Measurements from ENCODE around the gene SOX9.

Gene SOX9

DNA sequence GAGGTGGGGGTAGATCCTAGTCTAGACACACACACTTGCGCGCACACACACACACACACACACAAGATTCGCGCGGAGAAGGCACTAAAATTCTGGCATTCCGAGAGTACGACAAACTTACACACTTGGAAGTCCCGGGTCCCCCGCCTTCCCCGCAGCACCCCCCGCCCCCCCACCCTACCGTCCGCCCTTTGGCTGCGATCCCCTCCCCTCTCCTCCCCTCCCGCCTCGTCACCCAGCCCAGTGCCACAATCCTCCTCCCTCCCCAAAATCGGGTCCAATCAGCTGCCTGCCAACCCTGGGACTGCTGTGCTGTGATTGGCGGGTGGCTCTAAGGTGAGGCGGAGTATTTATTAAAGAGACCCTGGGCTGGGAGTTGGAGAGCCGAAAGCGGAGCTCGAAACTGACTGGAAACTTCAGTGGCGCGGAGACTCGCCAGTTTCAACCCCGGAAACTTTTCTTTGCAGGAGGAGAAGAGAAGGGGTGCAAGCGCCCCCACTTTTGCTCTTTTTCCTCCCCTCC lies at the start of gene SOX9:
Gene SOX9 (plus strand): TSS at position 379 of the 522 bp plus-strand sequence. CDS start 372 bp downstream, outside the sequence.
- peak; percentile 65 for DNase-seq

DNA sequence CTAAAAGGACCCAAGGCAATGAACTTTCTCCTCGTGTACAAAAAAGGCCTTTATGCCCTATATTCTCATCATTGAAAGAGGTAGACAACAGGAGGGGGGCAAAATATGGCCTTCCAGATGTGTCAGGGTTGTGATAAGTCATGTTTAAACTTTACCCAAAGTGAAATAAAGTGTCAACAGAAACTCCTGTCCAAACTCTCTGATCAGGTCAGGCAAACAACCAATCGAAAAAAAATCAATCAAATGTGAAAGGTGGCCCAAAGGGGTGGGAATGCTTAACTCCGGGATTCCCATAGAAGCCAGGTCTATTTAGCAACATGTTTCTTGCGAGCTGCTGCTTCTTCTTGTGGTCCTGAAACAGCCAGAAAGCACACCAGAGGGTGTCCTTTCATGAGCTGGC lies 49.5 kb upstream of the SOX9 start:
- DNase-seq: no peak

DNA sequence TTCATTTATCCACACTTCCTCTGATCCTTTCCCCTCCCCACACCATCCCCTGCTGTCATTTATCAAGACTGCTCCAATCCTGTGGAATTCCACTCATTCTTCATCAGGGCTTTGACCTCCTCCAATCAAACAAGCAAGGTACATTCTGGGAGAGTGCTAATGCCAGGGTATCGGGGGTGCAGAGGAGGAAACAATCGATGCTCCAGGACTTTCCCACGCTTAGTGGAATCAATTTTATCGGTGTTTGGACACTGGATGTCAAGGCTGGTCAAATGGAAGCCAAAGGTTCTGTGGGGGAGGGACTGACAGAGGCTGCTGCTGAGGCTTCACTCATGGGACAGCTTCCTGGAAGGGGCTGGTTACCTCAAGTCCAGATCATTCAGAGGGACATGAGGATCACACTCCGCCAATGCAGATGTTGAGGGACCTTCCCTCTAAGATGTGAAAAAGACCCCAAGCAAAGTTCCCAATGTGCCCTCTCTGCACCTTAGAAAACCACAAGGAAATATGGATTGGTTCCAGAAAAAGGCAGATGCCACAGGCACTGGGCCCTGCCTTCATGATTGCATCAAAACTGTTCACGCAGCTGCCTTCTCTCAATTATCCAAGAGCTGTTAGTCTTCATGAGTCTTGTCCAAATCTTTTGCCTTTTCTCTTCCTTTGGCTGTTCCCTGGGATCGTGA lies 44.7 kb upstream of the SOX9 start:
- DNase-seq: no peak

DNA sequence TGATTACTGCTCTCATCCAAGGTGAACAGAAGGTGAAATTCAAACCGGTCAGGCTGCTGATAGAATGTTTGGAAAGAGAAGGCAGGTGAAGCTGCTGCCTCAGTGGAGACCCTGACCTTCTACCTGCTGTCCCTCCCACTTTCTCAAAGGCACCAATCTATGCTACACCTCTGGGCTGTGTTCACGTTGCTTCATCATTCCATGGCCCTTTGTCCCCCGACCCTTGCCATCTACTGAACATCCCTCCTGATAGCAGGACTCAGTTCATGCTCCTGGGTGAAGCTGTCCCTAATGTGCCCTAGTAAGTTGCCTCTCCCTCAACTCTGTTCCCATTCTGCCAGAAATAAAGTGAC lies 44.2 kb upstream of the SOX9 start:
- DNase-seq: no peak

DNA sequence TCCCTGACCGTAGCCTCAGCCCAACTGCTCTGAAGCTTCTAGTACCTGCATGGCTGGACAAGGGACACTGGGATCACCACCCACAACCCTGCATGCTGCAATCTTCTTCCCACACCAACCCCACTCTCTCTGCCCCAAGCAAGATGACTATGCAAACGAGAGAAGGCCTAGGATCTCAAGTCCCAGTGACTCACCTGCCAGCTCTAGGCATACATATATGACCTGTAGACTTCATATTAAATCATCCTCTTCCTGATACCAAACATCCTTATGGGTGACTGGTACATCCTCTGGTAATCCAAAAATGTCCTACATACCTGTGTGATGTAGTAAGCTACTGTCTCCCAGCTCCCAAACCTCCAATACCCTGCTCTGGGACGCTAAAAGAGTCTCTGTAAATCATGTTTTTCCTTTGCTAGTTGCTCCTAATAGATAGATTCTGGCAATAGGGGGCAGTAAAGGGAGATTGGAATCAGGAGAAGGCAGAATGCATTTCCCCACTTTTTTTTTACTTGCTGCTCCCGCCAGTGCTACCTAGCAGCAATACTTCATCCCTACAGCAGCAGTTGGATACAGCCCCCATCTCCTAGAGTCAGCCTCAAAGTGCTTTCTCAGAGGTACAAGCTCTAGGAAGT lies 43.4 kb upstream of the SOX9 start:
- no peak for DNase-seq

DNA sequence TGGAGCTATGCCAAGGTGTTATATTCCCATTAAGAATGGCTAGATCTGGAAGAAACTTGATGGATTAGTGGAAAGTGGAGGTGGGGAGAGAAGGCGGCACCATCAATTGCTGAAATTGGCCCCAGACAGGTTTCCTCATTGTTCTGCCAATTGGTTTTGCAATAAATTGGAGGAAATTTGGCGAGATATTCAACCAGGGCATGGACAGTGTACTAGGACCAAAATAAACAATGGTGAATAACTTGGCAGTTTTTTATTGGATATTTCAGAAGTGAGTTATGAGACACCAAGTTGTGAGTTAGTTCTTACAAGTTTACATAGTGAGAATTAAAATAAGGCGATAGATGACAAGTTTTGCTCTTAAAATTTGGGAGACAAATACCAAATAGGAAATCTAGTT lies 41.1 kb upstream of the SOX9 start:
- DNase-seq: no peak

DNA sequence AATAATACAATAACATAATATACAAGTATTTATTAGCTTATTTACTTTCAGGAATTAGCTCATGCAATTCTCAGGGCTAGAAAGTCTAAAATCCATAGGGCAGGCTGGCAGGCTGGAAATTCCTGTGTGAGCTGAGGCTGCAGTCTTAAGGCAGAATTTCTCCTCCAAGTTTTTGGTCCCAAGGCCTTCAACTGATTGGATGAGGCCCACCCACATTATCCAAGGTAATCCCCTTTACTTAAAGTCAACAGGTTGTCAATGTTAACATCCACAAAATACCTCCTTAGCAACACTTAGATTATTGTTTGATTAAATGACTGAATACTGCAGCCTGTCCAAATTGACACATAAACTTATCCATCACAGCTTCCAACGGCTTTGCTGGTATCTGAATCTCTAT lies 32.9 kb upstream of the SOX9 start:
- DNase-seq: no peak

DNA sequence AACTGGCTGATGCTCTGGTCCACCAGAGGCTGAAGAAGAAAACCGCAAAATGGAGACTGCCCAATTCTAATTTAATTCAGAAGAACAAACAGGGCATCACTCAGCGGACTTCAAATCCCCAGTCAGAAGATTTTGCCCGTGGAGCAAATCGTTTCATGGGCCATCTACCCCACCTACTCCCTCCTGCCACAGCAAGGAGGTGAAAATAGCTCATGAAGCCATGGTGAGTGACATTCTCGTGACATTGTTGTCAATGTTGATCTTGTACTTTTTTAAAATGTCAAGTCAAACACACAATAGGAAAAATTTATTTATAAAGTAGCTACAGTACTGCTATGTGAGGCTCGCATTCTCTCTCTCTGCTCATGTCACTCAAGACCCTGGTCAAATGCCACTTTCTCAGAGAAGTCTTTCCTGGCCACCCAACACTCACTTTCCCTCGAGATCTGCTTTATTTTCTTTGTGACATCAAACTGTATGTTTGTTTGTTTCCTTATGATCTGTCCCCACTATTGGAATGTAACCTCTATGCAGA lies 31.3 kb upstream of the SOX9 start:
- DNase-seq: no peak

DNA sequence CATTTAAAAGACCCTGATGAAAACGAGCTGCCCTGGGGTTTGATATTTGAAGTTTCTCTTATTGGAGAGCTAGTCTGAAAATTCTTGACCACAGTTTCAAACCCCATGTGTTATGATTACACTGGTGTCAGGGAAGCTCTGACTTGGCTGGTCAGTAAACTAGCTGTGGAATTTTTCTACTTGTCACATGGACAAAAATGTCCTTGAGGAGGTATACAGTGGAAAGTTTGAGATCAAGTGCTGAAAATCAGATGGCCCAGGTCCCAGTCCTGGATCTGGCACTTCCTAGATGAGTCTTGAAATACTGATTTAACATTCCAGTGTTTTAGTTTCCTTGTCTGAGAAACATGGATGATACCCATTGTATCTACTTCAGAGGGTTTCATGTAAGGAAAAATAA lies 30.7 kb upstream of the SOX9 start:
- no peak for DNase-seq

DNA sequence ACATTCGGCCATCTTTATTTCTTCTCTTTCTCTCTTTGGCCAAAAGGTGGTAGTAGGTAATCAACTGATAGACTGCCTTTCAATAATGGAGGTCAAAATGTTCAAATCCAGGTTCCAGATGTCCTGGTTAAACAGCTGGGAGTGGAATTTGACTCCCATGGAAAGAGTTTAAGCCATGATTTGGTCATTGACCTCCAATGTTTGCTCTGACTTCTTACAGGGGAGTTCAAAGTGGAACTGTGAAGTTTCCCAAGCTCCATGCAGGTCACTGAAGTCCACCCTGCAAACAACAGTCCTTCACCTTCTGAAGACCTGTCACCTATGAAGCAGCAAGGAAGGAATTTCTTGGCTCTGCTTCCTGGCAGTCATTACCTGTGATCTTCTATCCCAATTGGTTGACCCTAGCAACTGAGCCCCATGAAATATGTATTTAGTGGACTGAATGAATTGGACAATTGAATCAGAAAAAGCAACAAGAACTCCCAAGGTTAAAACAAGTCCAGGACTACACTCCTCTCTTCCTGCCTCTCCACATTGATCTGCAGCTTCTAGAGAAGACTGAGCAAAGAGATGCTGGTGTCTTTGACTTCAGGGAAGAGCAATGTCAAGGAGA lies 28.0 kb upstream of the SOX9 start:
- DNase-seq: no peak

DNA sequence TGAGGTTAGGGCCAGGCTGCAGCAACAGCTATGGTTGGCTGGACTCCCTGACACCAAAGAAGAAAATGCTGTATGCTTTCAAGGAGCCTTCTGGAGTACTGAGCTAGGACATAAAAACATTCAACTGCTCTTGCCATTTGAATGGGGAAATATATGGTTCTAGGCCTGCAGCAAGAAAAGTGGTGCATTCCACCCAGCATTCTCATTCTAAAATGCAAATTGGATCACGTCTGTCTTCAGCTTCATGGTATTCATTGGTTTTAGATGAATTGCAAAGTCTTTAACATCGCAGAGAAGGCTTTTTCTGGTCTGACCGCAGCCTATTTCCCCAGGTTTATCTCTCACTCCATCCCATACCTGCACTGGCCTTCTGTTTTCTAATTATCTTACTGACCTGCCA lies 27.1 kb upstream of the SOX9 start:
- no peak for DNase-seq

DNA sequence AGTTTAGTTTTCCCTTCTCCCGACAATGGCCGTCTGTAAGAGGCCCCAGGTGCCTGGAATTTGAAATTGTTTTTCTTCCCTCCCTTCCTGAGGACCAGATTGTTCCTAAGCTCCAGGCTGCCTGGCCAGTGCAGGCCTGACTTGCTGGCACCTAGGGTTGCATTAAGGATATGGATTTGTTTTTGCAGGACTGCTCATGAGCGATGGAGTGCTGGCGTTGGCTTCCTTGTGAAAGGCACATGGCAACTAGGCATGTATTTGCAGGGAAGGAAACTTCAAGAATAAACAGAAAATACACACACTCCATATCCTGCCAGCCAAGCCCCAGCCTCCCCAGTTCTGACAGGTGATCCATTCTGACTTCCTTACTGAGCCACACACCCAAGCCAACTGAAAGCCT lies 25.5 kb upstream of the SOX9 start:
- no peak for DNase-seq

DNA sequence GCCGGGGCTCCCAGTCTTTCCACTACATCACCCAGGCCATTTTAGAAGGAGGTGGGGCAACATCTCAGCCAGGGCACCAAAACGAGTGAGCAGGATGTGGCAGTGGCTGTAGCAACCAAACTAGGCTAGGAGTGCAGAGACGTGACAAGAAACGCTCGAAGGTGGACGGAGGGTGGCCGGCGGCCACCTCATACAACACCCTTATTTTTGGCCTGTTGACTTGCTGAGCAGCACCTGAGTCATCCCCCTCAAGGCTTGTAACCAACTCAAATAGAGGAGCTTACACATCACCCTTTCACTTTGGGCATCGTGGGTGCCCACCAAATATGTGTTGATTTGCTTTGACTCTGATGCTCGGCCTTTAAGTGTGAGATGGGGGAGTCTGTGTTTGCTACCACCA lies 23.7 kb upstream of the SOX9 start:
- no peak for DNase-seq

DNA sequence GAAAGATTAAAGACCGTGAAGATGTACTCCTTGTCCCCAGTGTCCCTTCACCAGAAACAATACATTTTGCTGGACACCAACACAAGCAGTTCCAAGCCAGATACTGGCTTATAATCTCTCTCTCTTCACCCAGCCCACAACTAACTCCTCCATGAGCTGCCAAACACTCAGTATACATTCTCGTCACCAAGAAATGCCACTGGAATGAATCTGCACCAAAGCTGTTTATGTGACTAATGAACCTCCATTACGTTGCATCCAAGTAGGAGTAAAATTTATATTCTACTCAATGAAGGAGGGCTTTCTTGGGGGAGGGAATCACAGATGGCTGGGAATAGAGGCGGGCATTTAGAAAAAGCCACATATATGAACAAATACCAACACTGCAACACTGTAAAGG lies 20.9 kb upstream of the SOX9 start:
- DNase-seq: no peak

DNA sequence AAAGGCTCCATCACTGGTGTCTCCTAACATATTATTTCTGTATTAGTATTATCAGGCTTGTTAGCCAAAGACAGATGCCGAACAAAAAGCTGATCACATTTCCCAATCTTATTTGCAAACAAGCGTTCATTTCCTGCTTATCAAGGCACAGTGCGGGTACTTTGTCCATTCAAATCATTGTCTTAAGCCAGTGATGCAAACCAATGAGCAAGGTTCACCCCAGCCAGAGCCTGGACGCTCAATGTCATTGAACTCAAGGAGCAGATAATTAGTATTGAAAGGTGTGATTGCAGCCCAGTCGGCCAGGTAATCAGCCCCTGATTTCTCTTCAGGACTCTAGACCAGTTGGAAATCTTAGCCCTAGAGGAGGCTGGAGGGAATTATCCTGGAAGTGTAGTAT lies 20.4 kb upstream of the SOX9 start:
- no peak for DNase-seq

DNA sequence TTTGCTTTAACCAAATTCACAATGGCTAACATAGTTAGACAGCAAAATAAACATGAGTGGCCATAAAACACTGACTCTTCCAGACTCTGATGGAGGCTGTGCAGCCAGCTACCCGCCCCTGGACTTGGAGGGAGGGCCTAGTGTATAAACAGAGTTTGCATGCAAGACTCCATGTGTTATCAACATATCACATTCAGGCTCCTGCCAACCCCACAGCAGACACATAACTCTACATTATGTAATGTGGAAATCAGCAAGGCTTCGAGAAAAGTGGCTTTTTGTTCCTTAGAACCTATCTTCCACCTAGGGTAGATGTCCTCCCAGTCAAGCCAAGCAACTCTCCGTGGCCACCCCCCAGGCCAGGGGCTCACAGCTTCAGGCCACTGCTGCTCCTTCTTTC lies 19.3 kb upstream of the SOX9 start:
- no peak for DNase-seq

DNA sequence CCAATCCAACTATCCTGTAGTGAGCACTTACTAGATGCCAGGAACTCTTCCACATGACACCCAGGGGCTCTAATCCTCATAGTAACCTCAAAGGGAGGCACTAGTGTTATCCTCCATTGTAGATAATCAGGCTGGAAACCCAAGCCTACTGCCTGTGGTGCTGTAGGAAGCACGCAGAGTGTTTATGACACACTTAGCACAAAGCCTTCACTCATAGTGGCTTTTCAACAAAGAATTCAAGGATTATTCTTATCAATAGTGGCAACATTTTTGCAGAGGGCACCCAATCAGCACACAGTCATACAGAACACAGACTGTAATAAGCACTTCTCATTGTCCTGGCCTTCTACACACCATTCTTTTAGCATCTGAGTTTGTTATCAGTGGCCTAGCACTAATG lies 18.5 kb upstream of the SOX9 start:
- no peak for DNase-seq

DNA sequence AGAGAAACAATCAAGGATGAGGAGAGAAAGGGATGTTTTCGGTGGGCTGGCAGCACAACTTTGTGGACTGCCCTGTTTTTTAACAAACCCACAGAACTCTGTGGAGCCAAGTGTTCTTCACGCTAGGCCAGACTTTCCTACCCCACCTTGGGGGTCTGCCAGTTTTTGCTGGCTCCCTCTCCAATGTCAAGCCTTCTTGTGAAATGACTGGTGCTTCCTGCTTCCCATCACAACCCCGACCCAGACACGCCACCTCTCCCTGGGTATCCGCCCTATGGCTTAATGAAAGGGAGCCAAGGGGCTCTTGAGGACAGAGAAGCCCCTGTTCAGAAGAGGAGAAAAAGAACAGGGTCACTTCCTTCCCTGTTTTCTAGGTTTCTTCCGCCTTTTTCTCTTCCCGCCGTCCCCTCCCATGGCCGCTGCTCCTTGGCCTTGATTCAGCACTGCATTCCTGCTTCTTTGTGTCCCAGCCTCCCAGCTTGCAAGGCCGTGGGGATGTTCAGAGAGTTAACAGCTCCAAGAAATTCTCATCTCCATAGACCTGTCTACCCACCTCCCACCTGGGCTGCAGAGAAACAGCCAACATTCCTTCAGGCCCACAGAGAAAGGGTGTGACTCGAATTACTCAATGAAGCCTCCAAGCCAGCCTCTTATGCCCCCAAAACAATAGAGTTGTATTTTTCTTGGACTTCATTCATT lies 16.5 kb upstream of the SOX9 start:
- DNase-seq: no peak

DNA sequence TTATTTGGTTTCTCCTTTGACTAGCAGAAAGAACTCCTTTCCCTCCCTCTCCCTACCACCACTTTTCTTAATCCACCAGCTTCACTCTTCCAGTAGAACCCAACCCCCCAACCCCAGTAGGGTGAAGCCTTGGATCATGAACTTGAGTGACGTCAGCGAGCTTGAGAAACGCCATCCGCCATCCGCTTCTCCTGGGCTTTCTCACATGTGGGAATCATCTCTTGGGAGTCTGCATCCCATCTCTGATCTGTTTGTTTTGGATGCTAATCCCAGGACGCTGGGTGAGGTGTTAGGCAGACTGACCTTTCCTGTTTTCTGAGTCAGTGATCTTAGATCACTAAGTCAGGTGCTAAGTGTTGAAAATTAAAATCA lies 16.0 kb upstream of the SOX9 start:
- DNase-seq: no peak

DNA sequence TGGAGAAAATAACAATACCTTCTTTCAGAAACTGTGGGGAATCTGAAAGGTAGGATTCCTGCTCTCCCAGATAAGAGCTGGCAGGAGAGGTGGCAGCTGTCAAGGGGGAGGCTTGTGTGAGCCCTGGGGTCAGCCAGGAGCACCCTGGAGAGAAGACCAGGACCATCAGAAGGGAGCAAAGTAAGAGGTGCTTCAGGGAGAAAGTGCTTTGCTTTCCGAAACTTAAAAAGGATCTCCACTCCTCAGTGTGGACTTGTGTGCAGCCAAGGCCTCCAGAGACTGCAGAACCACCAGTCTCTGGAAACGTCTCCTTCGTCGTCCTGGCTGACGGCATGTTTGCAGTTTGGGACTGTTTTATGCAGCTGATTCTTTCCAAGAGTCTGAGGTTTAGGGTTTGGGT lies 13.7 kb upstream of the SOX9 start:
- no peak for DNase-seq

DNA sequence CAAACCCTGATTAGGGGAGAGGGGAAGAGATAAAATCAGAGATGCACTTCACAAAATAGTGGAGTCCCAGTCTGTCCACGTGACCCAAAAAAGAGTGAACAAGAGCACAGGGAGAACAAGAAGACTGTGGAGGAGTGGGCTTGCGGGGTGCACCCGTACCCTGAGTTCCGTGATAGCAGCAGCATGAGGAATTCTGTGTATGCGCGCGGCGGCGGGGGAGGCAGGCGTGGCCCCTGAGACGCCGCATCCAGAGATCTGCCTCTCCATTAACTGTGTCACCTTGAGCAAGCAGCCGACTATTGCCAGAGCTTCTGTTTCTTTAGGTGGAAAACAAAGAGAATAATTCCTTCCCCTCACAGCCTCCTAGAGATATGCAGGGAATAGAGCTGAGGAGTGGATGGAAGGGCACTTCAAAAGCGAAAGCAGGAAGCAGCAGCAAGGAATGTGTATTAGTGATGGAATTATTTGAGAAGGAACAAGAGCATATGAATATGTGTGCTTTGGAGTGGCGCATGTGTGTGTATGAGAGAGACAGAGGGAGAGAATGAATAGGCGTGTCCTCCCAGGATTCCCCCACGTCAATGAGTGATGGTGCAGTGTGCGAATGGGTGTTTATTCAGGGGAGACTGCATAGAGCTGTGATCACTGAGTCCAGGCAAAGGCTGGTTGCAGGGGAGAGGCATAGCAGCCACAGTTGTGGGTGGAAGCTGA lies 10.4 kb upstream of the SOX9 start:
- DNase-seq: no peak

DNA sequence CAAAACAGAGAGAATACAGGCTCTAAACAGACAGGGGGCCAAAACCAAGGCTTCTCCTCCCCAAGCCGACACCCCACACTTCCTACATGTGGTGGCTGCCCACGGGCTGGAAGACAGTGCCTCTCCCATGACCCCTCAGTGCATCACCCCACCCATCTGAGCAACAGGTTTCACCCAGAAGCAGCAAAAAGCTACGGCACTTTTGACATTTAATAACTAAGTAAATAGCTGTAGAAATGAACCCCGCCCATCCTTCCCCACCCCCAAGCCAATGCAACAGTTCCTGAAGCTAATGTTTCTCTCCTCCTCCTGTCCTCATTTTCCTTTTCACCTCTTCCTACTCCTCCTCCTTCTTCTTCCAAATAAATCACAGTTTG lies 9.9 kb upstream of the SOX9 start:
- no peak for DNase-seq

DNA sequence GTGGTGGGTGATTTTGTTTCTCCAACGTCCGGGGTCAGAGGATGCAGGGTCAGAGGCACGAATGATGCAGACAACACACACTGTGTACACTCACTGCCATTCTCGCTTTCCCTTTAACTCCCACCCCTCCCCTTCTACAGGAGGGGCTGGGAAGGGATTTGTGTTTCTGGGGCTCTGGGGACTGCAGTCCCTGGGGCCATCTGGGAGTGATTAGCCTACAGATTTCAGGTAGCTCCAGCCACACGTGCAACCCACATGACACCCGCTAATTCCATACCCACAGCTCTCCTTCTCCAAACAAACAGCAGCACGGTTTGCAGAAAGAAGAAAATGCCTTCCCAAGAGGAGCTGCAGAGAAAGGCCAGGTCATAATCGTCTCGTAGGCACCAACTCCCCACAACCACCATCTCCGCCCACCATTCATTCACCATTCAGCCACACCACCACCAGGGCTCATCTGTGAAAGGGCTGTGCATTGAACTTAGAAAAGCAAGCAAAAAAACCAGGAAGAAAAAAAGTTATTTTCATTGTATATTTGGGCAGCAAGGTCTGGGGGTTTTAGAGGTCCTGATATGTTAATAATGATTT lies 9.4 kb upstream of the SOX9 start:
- DNase-seq: no peak
